Measurements from ENCODE around the gene BANF2.

GRCh38 chr20:17743677-17744076 is 43.9 kb downstream of the BANF2 start:
- TF ChIP-seq CTCF (IDR thresholded peaks at IDR 0.05; ENCODE audit: low read depth, low read length) (no peak), POLR2A (IDR thresholded peaks at IDR 0.05; ENCODE audit: extremely low read depth, insufficient read length) (no peak)
